ENCODE data around the gene PTPRM.

The PTPRM gene

GRCh38 chr18:8084160-8084559, 517.0 kb downstream of the PTPRM start:
- no peak for DNase-seq (ENCODE audit: low read depth in 2 of 3, low spot score in 1 of 3)

GRCh38 chr18:8088626-8089025, 521.5 kb downstream of the PTPRM start:
- DNase-seq (ENCODE audit: low read depth in 2 of 3, low spot score in 1 of 3) = no peak

- no peak for DNase-seq (ENCODE audit: low read depth in 2 of 3, low spot score in 1 of 3)
These were observed 523.9 kb downstream of the PTPRM start for GRCh38 chr18:8091035-8091434.

GRCh38 chr18:8095947-8096570, 528.9 kb downstream of the PTPRM start:
- no peak for DNase-seq (ENCODE audit: low read depth in 2 of 3, low spot score in 1 of 3)

- DNase-seq (ENCODE audit: low read depth in 2 of 3, low spot score in 1 of 3) = no peak
These were observed 530.3 kb downstream of the PTPRM start for GRCh38 chr18:8097399-8097798.

- no peak for DNase-seq (ENCODE audit: low read depth in 2 of 3, low spot score in 1 of 3)
These were observed 530.8 kb downstream of the PTPRM start for GRCh38 chr18:8097927-8098326.

GRCh38 chr18:8106603-8107002, 539.5 kb downstream of the PTPRM start:
- no peak for DNase-seq (ENCODE audit: low read depth in 2 of 3, low spot score in 1 of 3)

- DNase-seq (ENCODE audit: low read depth in 2 of 3, low spot score in 1 of 3) = no peak
These were observed 540.3 kb downstream of the PTPRM start for GRCh38 chr18:8107426-8107825.

GRCh38 chr18:8114480-8114879, 547.4 kb downstream of the PTPRM start:
- no peak for DNase-seq (ENCODE audit: low read depth in 2 of 3, low spot score in 1 of 3)

- no peak for DNase-seq (ENCODE audit: low read depth in 2 of 3, low spot score in 1 of 3)
These were observed 549.4 kb downstream of the PTPRM start for GRCh38 chr18:8116341-8117005.

GRCh38 chr18:8117006-8117371, 549.9 kb downstream of the PTPRM start:
- no peak for DNase-seq (ENCODE audit: low read depth in 2 of 3, low spot score in 1 of 3)

GRCh38 chr18:8121101-8121500, 554.0 kb downstream of the PTPRM start:
- DNase-seq (ENCODE audit: low read depth in 2 of 3, low spot score in 1 of 3) = no peak

- DNase-seq (ENCODE audit: low read depth in 2 of 3, low spot score in 1 of 3) = no peak
These were observed 554.9 kb downstream of the PTPRM start for GRCh38 chr18:8121942-8122480.

GRCh38 chr18:8124232-8125146, 557.4 kb downstream of the PTPRM start:
- DNase-seq (ENCODE audit: low read depth in 2 of 3, low spot score in 1 of 3) = no peak

- DNase-seq (ENCODE audit: low read depth in 2 of 3, low spot score in 1 of 3) = no peak
These were observed 563.0 kb downstream of the PTPRM start for GRCh38 chr18:8130096-8130495.

GRCh38 chr18:8133032-8133431, 565.9 kb downstream of the PTPRM start:
- no peak for DNase-seq (ENCODE audit: low read depth in 2 of 3, low spot score in 1 of 3)

GRCh38 chr18:8133888-8134287, 566.8 kb downstream of the PTPRM start:
- DNase-seq (ENCODE audit: low read depth in 2 of 3, low spot score in 1 of 3) = no peak

GRCh38 chr18:8139127-8139527, 572.0 kb downstream of the PTPRM start:
- DNase-seq (ENCODE audit: low read depth in 2 of 3, low spot score in 1 of 3) = no peak

- DNase-seq (ENCODE audit: low read depth in 2 of 3, low spot score in 1 of 3) = no peak
These were observed 572.8 kb downstream of the PTPRM start for GRCh38 chr18:8139891-8140406.

- DNase-seq (ENCODE audit: low read depth in 2 of 3, low spot score in 1 of 3) = no peak
These were observed 573.9 kb downstream of the PTPRM start for GRCh38 chr18:8140841-8141501.

GRCh38 chr18:8142131-8142711, 575.1 kb downstream of the PTPRM start:
- no peak for DNase-seq (ENCODE audit: low read depth in 2 of 3, low spot score in 1 of 3)

Data from stimulated activated CD4-positive, alpha-beta T cell treated with anti-CD3 and anti-CD28 coated beads, Interleukin-12 subunit alpha, Interleukin-12 subunit beta, amount 100 ng/mL, for 48 hours (primary cell).